ENCODE data around the gene RUSC1.

DNA sequence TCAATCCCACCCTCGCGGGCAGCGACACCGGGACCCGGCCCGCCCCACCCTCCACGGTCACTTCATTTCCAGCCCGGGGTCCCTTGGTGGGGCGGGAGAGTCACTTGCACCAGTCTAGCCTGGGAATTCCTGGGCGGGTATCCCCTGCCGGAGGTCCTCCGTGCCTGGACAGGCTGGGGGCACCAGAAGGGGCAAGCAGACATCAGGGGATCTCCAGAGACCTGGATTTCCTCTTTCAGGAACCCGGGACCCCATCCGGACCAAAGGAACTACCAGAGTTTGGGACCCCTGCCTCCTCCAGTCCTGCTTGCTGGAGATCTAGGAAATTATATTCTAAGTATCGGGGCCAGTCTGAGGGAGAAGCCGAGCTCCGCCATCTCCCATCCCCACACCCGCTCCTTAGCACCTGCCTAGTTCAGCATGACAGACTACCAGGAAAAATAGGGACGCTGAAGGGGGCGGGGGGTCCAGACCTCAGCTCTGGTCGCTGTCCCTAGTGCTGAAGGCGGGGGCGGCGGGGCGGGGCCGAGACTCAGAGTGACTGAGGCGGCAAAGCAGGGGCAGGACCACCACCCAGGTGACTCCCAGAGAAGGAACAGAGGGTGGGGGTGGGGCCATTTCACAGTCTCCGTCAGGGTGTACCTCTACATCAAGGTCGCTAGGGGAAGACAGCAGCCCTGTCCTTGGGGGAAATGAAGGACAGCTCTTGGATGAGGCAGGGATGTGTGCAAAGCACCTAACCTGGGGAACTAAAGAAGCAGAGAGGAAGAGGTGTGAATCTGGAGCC lies 42.6 kb upstream of the RUSC1 start:
- TF ChIP-seq EZH2 (IDR thresholded peaks at IDR 0.05; ENCODE audit: insufficient read depth, poor library complexity, severe bottlenecking): no peak
- TF ChIP-seq EZH2phosphoT487 (IDR thresholded peaks at IDR 0.05; ENCODE audit: insufficient read depth, low read depth): no peak
